HG03575 (cell line): Measurements from ENCODE around the gene LRRC45.

ENCODE experiments used
- ATAC-seq: cut with Tn5 transposase; IDR thresholded peaks from one replicate; pipeline ENCODE4 v1.9.1; 2021; ENCODE audit not compliant: unreplicated experiment, insufficient number of reproducible peaks, low FRiP score; ENCODE audit errors: extremely low read depth

LRRC45 gene

GRCh38 chr17:82005701-82006348 lies 17.3 kb upstream of the LRRC45 start:
- ATAC-seq: no peak

GRCh38 chr17:82006468-82007227 lies 16.5 kb upstream of the LRRC45 start:
- ATAC-seq: no peak

- ATAC-seq: no peak
These were observed 15.9 kb upstream of the LRRC45 start for GRCh38 chr17:82007228-82007494.

GRCh38 chr17:82007495-82008257 lies 15.4 kb upstream of the LRRC45 start:
- no peak for ATAC-seq

GRCh38 chr17:82008258-82008940 lies 14.7 kb upstream of the LRRC45 start:
- no peak for ATAC-seq

- no peak for ATAC-seq
These were observed 14.1 kb upstream of the LRRC45 start for GRCh38 chr17:82008941-82009405.

GRCh38 chr17:82009413-82009812 lies 13.7 kb upstream of the LRRC45 start:
- no peak for ATAC-seq

- no peak for ATAC-seq
These were observed 12.3 kb upstream of the LRRC45 start for GRCh38 chr17:82010575-82011525.

GRCh38 chr17:82011617-82012187 lies 11.4 kb upstream of the LRRC45 start:
- ATAC-seq: no peak

GRCh38 chr17:82012261-82012639 lies 10.9 kb upstream of the LRRC45 start:
- no peak for ATAC-seq

- no peak for ATAC-seq
These were observed 10.3 kb upstream of the LRRC45 start for GRCh38 chr17:82012640-82013295.

GRCh38 chr17:82013341-82013740 lies 9.8 kb upstream of the LRRC45 start:
- no peak for ATAC-seq

- no peak for ATAC-seq
These were observed 9.3 kb upstream of the LRRC45 start for GRCh38 chr17:82013772-82014321.

- ATAC-seq: no peak
These were observed 8.7 kb upstream of the LRRC45 start for GRCh38 chr17:82014432-82014831.

GRCh38 chr17:82014971-82015310 lies 8.2 kb upstream of the LRRC45 start:
- no peak for ATAC-seq

GRCh38 chr17:82015311-82015971 lies 7.7 kb upstream of the LRRC45 start:
- ATAC-seq: no peak
